Stimulated activated CD4-positive, alpha-beta T cell treated with anti-CD3 and anti-CD28 coated beads, Interleukin-2, amount 100 ng/mL, for 4 hours (primary cell): ENCODE measurements around the gene SLC41A3.
"Not testable (repeated sequence)": the region's sequence is repeated elsewhere in the genome, so short reads cannot be mapped to it uniquely, and the experiment has no call there.

ENCODE experiments used
- DNase-seq: peaks from one replicate; pipeline ENCODE4 v3.0.0-alpha.2; 2020; ENCODE audit warnings: low read depth

SLC41A3 gene

DNA sequence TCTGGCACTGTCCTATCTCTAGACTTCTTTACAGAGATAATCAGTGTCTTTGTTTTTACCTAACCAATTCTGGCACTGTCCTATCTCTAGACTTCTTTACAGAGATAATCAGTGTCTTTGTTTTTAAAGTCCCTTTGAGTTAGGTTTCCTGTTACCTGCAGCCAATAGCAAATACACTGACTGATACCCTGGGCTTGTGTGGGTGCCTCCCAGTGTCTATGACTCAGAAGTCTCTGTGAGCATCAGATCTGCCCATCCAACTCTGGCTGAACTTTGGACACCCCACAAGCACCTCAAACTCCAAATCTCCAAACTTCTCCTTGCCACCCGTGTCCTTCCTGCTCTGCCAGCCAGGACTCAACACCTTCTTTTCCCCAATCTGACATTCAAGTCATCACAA, 30.4 kb downstream of the SLC41A3 start:
- DNase-seq, result no peak

GRCh38 chr3:126052196-126053058, 31.5 kb downstream of the SLC41A3 start:
- no peak for DNase-seq

DNA sequence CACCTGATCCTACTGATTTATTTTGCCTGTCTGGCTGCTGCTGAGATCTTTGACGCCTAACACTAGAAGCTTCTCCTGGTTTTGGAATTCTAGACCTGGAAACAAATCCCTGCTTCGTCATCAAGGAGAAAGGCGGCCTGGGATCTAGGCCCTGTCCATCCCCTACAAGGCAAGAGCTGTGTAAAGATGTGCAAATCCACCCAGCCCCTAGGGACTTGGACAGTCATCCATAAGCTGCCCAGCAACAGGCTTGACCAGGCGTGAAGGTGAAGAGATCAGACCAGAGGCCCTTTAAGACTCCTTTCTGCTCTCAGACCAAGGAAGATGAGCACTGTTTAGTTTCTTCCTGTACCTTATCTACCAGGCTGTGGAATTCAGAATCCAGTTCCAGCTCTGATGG, 32.2 kb downstream of the SLC41A3 start:
- DNase-seq, result no peak

GRCh38 chr3:126051234-126051633, 32.7 kb downstream of the SLC41A3 start:
- DNase-seq, result no peak

GRCh38 chr3:126050626-126051025, 33.3 kb downstream of the SLC41A3 start:
- no peak for DNase-seq

DNA sequence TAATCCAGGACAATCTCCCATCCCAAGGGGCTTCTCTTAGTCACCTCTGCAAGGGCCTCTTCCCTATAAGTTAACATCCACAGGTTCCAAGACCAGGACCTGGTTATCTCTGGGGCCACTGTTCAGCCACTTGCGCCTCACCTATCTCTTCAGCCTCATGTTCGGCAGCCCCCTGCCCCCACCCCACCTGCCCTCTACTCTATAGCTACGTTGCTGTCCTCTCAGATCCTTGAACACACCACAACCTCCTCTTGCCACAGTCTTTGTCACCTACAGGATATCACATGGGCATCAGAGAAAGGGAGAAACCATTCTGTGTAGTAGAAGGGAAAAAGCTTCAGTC, 33.9 kb downstream of the SLC41A3 start:
- DNase-seq, result no peak

GRCh38 chr3:126049289-126050049, 34.5 kb downstream of the SLC41A3 start:
- no peak for DNase-seq

DNA sequence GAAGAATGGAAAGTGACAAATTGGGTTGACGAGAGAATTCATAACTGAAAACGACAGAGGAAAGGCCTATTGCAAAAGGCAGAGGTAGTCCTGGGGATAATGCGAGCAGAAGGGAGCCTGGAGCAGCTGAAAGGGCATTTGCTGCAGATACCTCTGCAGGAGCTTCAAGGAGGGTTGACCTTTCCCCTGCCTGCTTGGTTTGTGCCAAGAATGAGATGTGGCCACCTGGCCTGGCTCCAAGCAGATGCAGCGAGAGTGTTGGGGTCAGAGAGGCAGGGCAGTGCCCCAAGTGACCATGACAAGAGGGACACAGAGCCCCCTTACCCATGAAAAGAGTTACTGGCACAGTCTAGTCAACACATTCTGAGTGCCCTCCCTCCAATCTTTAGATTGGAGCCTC, 43.5 kb downstream of the SLC41A3 start:
- DNase-seq, result no peak

- no peak for DNase-seq
These were observed 44.1 kb downstream of the SLC41A3 start for GRCh38 chr3:126039870-126040269.

DNA sequence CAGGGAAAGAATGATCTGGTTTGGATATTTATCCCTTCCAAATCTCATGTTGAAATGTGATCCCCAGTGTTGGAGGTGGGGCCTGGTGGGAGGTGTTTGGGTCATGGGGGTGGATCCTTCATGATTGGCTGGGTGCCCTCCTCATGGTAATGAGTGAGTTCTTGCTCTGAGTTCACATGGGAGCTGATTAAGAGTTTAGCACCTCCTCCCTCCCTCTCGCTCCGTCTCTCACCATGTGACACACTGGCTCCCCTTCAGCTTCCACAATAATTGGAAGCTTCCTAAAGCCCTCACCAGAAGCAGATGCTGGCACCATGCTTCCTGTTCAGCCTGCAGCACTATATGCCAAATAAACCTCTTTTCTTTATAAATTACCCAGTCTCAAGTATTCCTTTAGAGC, 45.1 kb downstream of the SLC41A3 start:
- not testable (repeated sequence) for DNase-seq

DNA sequence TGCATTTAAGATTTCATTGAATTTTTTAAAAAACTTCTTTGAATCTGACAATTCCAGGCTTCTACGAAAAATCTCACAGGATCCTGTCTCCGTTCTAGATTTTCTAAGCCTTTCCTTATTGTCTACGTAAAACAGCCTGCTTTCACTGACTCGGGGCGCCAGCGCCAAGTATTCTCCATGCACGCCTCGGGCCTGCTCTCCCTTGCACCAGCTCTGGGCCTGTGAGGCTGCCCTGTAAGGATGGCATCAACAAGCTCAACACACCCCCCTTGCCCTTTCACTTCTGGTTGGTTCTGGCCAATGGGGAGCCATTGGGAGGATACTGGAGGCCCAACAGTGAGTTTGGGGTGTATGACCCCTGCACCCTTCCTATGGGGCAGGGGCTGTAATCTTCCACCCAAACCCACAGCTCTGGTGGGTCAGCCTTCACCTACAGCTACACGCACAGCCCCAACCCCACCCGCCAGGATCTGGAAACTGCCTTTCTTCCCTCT, 47.8 kb downstream of the SLC41A3 start:
- no peak for DNase-seq

- DNase-seq, result no peak
These were observed 48.4 kb downstream of the SLC41A3 start for GRCh38 chr3:126035362-126036050.

- no peak for DNase-seq
These were observed 49.2 kb downstream of the SLC41A3 start for GRCh38 chr3:126034481-126035361.

DNA sequence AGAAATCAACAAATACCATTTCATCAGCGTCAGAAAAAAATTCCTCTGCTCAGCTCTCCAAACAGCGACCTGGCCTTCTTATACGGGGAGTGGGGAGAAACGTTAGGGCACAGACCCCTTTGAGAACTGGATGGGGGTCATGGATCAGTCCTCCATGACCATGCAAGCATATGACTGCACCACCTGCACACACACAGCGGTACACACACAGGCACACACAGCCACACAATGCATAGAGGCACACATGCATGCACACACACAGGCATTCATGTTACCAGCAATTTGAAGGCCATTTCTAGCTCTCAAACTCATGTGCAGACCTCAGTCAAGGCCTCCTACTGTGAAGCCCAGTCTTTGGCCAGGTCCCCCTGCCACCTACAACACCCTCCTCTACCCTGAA, 50.2 kb downstream of the SLC41A3 start:
- no peak for DNase-seq

DNA sequence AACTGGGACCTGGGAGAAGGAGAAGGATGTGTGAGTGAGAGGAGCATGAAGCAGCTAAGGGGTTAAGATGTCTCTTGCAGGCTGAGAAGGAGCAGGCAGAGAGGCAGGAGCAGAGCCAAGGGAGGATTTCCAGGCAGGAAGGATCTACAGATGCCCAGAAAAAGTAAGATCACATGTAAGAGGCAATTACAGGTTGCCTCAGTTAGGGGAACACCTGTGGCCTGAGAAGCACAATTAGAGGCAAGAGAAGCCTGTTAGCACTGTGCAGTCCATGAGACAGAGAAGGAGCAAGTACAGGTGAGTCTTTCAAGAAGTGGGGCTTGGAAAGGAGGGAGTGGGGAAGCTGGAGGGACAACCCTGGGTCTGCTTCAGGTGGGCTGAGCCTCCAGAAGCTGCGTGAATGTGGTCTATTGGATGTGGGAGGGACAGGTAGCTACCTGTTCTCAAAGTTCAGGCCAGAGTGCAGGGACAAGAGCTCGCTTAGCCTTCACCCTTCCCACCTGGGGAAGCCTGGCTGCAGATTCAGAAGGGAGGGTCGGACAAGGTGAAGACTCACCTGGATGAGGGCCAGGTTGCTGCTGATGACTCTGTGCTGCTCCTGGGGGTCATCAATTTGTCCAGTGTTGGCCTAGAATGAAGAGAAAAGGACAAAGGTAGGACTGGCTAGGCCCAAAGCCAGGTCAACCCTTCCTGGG, 50.7 kb downstream of the SLC41A3 start:
- DNase-seq, result no peak

GRCh38 chr3:126031981-126032471, 51.9 kb downstream of the SLC41A3 start:
- DNase-seq, result no peak

DNA sequence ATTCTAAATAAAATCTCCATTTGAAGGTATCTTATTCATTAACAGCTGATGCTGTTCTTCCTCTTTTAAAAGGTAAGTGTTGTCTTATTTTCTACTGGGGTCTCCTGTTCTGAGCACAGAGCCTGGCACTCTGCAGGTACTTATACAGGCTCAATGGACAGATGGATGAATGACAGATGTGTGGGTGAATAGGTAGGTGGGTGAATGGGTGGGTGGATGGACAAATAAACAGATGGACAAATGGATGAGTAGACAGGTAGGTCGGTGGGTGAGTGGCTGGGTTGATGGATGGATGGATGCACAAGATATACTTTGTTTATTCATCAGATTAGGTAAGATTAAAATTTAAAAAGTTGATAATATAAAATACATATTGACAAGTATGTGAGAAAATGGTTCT, 53.5 kb downstream of the SLC41A3 start:
- DNase-seq, result no peak

- DNase-seq, result no peak
These were observed 54.7 kb downstream of the SLC41A3 start for GRCh38 chr3:126029241-126029640.

- no peak for DNase-seq
These were observed 55.8 kb downstream of the SLC41A3 start for GRCh38 chr3:126028096-126028495.

- DNase-seq, result no peak
These were observed 57.2 kb downstream of the SLC41A3 start for GRCh38 chr3:126026761-126027160.

DNA sequence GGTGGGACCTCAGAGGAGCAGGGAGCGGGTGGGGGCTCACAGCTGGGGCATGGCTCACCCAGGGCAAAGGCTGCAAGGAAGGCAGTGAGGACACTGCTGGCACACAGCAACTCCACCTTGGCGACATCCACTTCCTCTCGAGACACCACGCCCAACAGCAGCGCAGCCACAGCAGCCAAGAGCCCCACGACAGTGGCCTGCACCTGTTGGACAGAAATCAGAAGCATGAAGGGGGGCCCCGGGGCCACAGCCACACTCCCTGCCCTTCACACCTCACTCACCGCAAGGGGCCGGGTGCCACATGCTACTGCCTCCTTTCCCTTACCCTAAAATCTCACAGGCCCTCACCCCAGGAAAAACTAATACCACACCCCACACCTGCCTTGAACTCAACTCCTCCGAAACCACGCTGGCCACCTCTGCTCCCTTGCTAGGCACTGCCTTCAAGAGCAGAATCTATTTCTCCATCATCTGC, 57.6 kb downstream of the SLC41A3 start:
- no peak for DNase-seq
